ENCODE results near the gene CCDC50. TPM values are rescaled to one million over a fixed set of nuclear protein-coding genes. Genes with fewer than 3 reads are reported as not detected.

The CCDC50 gene
- total RNA-seq, 1 donor from 2014 or later = 34.1 TPM

DNA sequence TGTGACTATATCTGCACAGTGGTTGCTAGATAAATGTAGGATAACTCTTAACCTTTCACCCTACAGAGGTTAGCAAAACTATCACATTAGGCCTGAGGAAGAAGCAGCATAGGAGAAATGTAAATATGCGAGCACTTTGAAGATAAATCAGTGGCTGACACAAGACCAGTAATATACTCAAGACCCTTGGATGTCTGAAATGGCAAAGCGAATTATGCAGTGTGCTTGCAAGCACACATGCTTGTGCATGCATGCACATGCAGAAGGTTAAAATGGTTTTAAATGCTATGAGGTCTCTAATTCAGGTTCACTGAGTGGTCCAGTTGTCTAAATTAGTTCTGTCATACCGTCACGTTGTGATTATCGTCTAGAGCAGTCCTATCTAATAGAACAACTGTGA lies 14.7 kb downstream of the CCDC50 start:
- intact Hi-C loops (cut with micrococcal nuclease) = no loop called here
- no peak for DNase-seq
- H3K27me3 Mint-ChIP-seq = no peaks in the 10 kb centered on the region
- H3K4me1 Mint-ChIP-seq = peaks cover 4% of the 10 kb centered on the region
- H3K36me3 Mint-ChIP-seq (ENCODE audit: low read depth) = no peaks in the 10 kb centered on the region
- H3K27ac Mint-ChIP-seq = no peak overlapping the region
- no peaks in the 10 kb centered on the region for H3K9me3 Mint-ChIP-seq
- no peak overlapping the region for H3K4me3 Mint-ChIP-seq

- no peak overlapping the region for H3K4me3 Mint-ChIP-seq
- intact Hi-C loops (cut with micrococcal nuclease) = no loop called here
- H3K9me3 Mint-ChIP-seq = no peaks in the 10 kb centered on the region
- no peaks in the 10 kb centered on the region for H3K27me3 Mint-ChIP-seq
- H3K27ac Mint-ChIP-seq = no peak overlapping the region
- no peaks in the 10 kb centered on the region for H3K36me3 Mint-ChIP-seq (ENCODE audit: low read depth)
- no peak for DNase-seq
- peaks cover 4% of the 10 kb centered on the region for H3K4me1 Mint-ChIP-seq
These were observed 16.1 kb downstream of the CCDC50 start for GRCh38 chr3:191345334-191345733.

DNA sequence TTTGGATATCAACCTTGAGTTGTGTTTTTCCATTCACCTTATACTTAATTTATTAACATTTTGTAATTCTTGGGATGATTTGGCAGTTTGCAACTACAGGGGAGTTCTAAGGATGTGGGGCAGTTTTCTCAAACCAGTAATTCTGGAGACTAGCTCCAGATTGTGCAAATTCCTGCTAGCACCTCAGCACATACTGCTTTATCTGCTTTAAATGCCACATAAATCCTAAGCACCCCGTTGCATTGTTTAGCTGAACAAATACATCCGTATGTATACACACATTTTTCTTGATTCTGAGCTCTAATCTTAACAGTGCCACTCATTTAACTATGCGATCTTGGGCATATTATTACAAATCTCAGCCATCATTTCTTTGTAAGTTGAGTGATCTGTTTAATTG lies 18.0 kb downstream of the CCDC50 start:
- intact Hi-C loops (cut with micrococcal nuclease) = no loop called here
- Mint-ChIP-seq H3K27me3 (no peaks in the 10 kb centered on the region), H3K27ac (no peak overlapping the region), H3K4me3 (no peak overlapping the region), H3K36me3 (ENCODE audit: low read depth) (no peaks in the 10 kb centered on the region), H3K9me3 (no peaks in the 10 kb centered on the region), H3K4me1 (peaks cover 2% of the 10 kb centered on the region)
- no peak for DNase-seq

GRCh38 chr3:191348098-191348497 lies 18.9 kb downstream of the CCDC50 start:
- H3K4me3 Mint-ChIP-seq = no peak overlapping the region
- no peaks in the 10 kb centered on the region for H3K4me1 Mint-ChIP-seq
- no peak for DNase-seq
- H3K36me3 Mint-ChIP-seq (ENCODE audit: low read depth) = no peaks in the 10 kb centered on the region
- no peaks in the 10 kb centered on the region for H3K9me3 Mint-ChIP-seq
- H3K27ac Mint-ChIP-seq = no peak overlapping the region
- intact Hi-C loops (cut with micrococcal nuclease) = no loop called here
- no peaks in the 10 kb centered on the region for H3K27me3 Mint-ChIP-seq

- no peak overlapping the region for H3K4me3 Mint-ChIP-seq
- H3K4me1 Mint-ChIP-seq = no peaks in the 10 kb centered on the region
- H3K9me3 Mint-ChIP-seq = no peaks in the 10 kb centered on the region
- DNase-seq = no peak
- H3K36me3 Mint-ChIP-seq (ENCODE audit: low read depth) = no peaks in the 10 kb centered on the region
- H3K27me3 Mint-ChIP-seq = no peaks in the 10 kb centered on the region
- intact Hi-C loops (cut with micrococcal nuclease) = no loop called here
- no peak overlapping the region for H3K27ac Mint-ChIP-seq
These were observed 21.3 kb downstream of the CCDC50 start for GRCh38 chr3:191350396-191351090.

DNA sequence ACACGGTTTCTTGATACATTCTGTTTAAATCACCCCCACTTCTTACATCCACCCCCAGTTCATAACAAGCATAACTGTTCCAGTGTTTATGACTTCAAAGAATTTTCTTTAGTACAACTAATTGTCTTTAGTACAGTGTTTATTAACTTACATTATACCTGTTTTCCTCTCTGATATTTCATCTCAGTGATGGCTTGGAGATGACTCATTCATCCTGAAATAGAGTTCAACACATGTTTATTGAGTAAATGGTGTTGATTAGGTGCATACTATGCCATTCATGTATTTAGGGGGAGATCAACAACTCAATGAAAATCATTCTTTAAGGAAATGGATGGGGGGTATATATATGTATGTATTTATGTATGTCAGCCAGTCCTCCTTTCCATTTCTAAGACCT lies 22.8 kb downstream of the CCDC50 start:
- no peak overlapping the region for H3K4me3 Mint-ChIP-seq
- H3K4me1 Mint-ChIP-seq = no peaks in the 10 kb centered on the region
- intact Hi-C loops (cut with micrococcal nuclease) = no loop called here
- H3K27ac Mint-ChIP-seq = no peak overlapping the region
- no peaks in the 10 kb centered on the region for H3K36me3 Mint-ChIP-seq (ENCODE audit: low read depth)
- no peaks in the 10 kb centered on the region for H3K27me3 Mint-ChIP-seq
- DNase-seq = no peak
- H3K9me3 Mint-ChIP-seq = no peaks in the 10 kb centered on the region

DNA sequence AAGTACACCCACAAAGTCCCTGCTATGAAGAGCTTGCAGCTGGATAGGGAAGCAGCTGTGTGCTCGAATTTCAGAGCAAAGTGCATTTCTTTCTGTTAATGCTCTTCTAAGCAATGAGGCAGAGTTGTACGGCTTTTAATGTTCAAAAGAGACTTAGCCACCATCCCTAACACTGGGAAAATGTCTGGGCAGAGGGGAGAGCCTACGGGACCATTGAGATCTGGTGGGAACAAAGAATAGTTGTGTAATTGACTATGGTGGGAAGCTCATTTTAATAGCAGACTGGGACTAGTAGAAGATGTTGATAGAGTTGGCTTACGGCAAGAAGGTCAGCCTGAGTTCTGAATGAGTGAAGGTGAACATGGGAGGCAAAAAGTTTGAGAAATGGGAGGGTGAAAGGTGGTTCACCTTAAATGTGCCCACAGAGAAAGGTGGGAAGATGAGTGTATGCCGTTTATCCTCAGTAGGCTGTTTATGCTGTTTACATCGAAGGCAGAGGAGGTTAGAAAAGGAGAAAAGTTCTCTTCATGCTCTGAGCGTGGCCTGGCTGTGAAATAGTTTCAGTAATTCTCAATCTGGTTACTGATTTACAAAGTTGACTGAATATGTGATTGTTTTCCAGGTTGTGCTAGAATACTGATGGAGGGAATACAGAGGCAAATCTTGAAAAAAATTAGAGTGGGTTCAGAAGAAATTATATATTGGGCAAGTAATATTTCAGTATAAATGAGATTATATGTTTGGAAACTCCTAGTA lies 24.0 kb downstream of the CCDC50 start:
- H3K4me3 Mint-ChIP-seq = no peak overlapping the region
- no peaks in the 10 kb centered on the region for H3K9me3 Mint-ChIP-seq
- H3K4me1 Mint-ChIP-seq = no peaks in the 10 kb centered on the region
- no peak overlapping the region for H3K27ac Mint-ChIP-seq
- intact Hi-C loops (cut with micrococcal nuclease) = no loop called here
- no peak for DNase-seq
- no peaks in the 10 kb centered on the region for H3K36me3 Mint-ChIP-seq (ENCODE audit: low read depth)
- no peaks in the 10 kb centered on the region for H3K27me3 Mint-ChIP-seq

DNA sequence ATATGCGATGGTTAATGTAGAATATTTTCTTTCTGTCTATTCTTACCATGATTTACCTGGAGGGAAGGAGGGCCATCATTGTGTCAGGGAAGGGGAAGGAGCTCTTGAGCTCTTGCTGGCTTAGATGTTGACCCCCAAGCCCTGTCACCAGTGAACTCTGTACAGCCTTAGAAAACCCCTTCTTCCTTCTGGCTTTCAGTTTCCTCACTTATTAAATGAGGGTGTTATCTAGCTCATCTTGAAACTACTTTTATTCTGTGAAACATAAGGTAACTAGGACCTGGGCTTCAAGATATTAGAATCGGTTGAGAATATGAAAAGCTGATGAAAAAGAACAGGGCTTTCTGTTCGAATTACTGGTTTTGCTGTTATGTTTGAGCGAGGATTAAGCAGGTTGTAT lies 26.2 kb downstream of the CCDC50 start:
- no peaks in the 10 kb centered on the region for H3K27me3 Mint-ChIP-seq
- peaks cover 12% of the 10 kb centered on the region for H3K4me1 Mint-ChIP-seq
- no peak for DNase-seq
- no peak overlapping the region for H3K4me3 Mint-ChIP-seq
- H3K27ac Mint-ChIP-seq = no peak overlapping the region
- no peaks in the 10 kb centered on the region for H3K9me3 Mint-ChIP-seq
- intact Hi-C loops (cut with micrococcal nuclease) = no loop called here
- peaks cover 7% of the 10 kb centered on the region for H3K36me3 Mint-ChIP-seq (ENCODE audit: low read depth)

DNA sequence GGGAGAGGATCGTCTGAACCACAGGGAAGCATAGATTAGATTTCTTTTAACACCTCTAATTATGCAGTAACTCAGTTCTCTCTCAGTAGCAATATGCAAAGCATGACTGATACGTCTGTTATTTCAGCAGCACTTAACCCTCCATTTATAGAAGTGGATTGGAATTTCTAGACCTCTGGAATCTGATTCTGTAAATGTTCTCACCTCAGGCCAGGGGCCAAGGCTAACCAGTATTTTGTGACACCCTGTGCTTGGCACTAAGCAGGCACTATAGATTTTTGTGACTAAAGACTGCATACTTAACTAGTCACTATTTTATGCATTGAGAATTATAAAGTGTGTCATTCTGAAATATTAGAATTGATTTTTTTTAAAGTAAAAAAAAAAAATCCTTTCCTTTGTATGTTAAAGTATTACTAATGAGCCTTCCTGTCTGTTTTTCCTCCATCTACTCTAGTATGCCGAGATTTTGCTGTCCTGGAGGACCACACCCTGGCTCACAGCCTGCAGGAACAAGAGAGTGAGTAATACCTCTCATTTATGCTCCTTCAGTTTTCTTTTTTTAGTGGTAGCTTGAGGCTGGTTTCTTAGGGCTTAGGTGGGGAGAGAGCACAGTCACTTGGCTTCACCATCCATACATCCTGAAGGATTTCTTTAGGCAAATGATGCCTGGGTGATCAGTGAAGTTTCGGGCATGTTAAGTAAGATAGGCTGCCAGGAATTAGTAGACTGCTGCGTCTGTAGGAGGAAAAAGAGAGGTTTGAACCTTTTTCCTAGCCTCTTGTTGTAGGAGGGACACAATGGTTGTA lies 27.6 kb downstream of the CCDC50 start:
- intact Hi-C loops (cut with micrococcal nuclease) = no loop called here
- Mint-ChIP-seq H3K27ac (no peak overlapping the region), H3K27me3 (no peaks in the 10 kb centered on the region)

DNA sequence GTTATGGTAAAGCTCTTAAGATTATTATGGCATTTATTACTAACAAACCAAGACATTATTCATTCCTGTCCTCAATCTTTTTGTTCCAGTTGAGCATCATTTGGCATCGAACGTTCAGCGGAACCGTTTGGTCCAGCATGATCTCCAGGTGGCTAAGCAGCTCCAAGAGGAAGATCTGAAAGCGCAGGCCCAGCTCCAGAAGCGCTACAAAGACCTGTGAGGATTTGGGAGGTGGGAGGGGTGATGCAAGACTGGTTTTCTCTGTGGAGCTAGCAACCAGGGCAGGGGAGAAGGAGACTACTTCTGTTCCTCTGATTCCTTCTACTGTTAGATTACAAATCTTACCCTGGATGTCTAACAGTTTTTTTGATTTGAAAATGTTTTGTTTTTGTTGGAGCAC lies 28.7 kb downstream of the CCDC50 start:
- Mint-ChIP-seq H3K27me3 (no peaks in the 10 kb centered on the region), H3K9me3 (no peaks in the 10 kb centered on the region), H3K4me1 (peaks cover 12% of the 10 kb centered on the region), H3K36me3 (ENCODE audit: low read depth) (peaks cover 10% of the 10 kb centered on the region), H3K4me3 (no peak overlapping the region), H3K27ac (no peak overlapping the region)
- intact Hi-C loops (cut with micrococcal nuclease) = loop anchor here (2.0 kb wide), 1 partner anchor 21 kb away; no protein-coding TSS in a partner anchor
- no peak for DNase-seq

More for the DNA sequence above, 27.6 kb downstream of the CCDC50 start:
- Mint-ChIP-seq H3K4me3 (no peak overlapping the region), H3K4me1 (peaks cover 12% of the 10 kb centered on the region), H3K9me3 (no peaks in the 10 kb centered on the region), H3K36me3 (ENCODE audit: low read depth) (peaks cover 9% of the 10 kb centered on the region)
- no peak for DNase-seq

- H3K4me3 Mint-ChIP-seq = no peak overlapping the region
- intact Hi-C loops (cut with micrococcal nuclease) = loop anchor here (2.0 kb wide), 1 partner anchor 22 kb away; no protein-coding TSS in a partner anchor
- H3K27ac Mint-ChIP-seq = peak overlapping the region; percentile 54
- no peak for DNase-seq
- H3K27me3 Mint-ChIP-seq = no peaks in the 10 kb centered on the region
- H3K36me3 Mint-ChIP-seq (ENCODE audit: low read depth) = peaks cover 10% of the 10 kb centered on the region
- H3K4me1 Mint-ChIP-seq = peaks cover 12% of the 10 kb centered on the region
- H3K9me3 Mint-ChIP-seq = no peaks in the 10 kb centered on the region
These were observed 29.7 kb downstream of the CCDC50 start for GRCh38 chr3:191358929-191359328.

DNA sequence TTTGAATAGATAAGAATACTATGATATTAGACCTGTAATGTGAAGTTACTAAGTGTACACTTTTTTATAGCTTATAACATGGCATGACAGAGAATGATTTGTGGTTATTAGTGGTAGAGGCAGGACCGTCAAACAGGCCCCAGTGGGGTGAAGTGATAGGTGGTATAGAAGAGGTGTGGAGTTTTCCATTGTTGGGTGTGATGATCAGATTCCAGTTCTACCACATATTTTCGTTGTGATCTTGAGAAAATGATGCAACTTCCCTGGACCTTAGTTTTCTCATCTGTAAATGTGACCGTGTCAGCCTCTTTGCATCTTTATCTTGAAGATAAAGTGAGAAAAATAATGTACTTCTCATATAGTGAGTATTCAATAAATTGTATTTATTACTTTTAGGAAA lies 31.4 kb downstream of the CCDC50 start:
- H3K27ac Mint-ChIP-seq = no peak overlapping the region
- no peaks in the 10 kb centered on the region for H3K27me3 Mint-ChIP-seq
- H3K9me3 Mint-ChIP-seq = no peaks in the 10 kb centered on the region
- peaks cover 12% of the 10 kb centered on the region for H3K4me1 Mint-ChIP-seq
- DNase-seq = no peak
- H3K4me3 Mint-ChIP-seq = no peak overlapping the region
- intact Hi-C loops (cut with micrococcal nuclease) = no loop called here
- H3K36me3 Mint-ChIP-seq (ENCODE audit: low read depth) = peaks cover 10% of the 10 kb centered on the region

DNA sequence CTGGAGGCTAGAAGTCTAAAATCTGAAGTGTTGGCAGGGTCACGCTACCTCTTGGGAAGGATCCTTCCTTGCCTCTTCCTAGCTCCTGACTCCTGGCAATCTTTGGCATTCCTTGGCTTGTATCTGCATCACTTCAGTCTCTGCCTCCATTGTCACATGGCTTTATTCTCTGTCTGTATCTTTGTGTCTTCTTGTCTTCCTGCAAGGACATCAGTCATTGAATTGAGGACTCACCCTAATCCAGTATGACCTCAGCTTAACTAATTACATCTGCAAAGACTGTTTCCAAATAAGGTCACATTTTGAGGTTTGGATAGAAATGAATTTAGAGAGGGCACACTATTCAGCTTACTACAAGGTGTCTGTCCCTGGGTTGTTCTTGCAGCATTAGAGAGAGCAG lies 32.3 kb downstream of the CCDC50 start:
- H3K4me3 Mint-ChIP-seq = no peak overlapping the region
- no peaks in the 10 kb centered on the region for H3K27me3 Mint-ChIP-seq
- no peak overlapping the region for H3K27ac Mint-ChIP-seq
- no peaks in the 10 kb centered on the region for H3K9me3 Mint-ChIP-seq
- H3K36me3 Mint-ChIP-seq (ENCODE audit: low read depth) = peaks cover 10% of the 10 kb centered on the region
- H3K4me1 Mint-ChIP-seq = peaks cover 12% of the 10 kb centered on the region
- intact Hi-C loops (cut with micrococcal nuclease) = no loop called here
- no peak for DNase-seq

GRCh38 chr3:191362037-191362436 lies 32.8 kb downstream of the CCDC50 start:
- H3K27ac Mint-ChIP-seq = no peak overlapping the region
- intact Hi-C loops (cut with micrococcal nuclease) = no loop called here

More at GRCh38 chr3:191362037-191362436, 32.8 kb downstream of the CCDC50 start:
- Mint-ChIP-seq H3K9me3 (no peaks in the 10 kb centered on the region), H3K4me1 (peaks cover 12% of the 10 kb centered on the region), H3K36me3 (ENCODE audit: low read depth) (peaks cover 10% of the 10 kb centered on the region), H3K27me3 (no peaks in the 10 kb centered on the region), H3K4me3 (no peak overlapping the region)
- no peak for DNase-seq

All from activated CD4-positive, alpha-beta T cell treated with anti-CD3 and anti-CD28 coated beads, Interleukin-2, amount 10 ng/mL, durations not matched to agents 24 days and 14 days (primary cell).